Pulmonary artery endothelial cell (primary cell): ENCODE results near the gene UBALD2. TPM values are rescaled to one million over a fixed set of nuclear protein-coding genes. Genes with fewer than 3 reads are reported as not detected.
"Not testable (repeated sequence)": the region's sequence is repeated elsewhere in the genome, so short reads cannot be mapped to it uniquely, and the experiment has no call there.

Source experiments
- DNase-seq: peaks from one replicate; pipeline ENCODE4 v3.0.0-alpha.2; 2011; ENCODE audit warnings: low read depth, low spot score
- total RNA-seq: library from RNA; depleted of rRNA; stranded (reverse); fragments of >200 nt; gene quantifications from 2 replicates; pipeline ENCODE4 v1.2.3, GENCODE V29; 2014

UBALD2 gene
- total RNA-seq, 1 donor from 2014 or later: 14.2 TPM

GRCh38 chr17:76277300-76278267 lies 12.4 kb downstream of the UBALD2 start:
- DNase-seq: no peak

DNA sequence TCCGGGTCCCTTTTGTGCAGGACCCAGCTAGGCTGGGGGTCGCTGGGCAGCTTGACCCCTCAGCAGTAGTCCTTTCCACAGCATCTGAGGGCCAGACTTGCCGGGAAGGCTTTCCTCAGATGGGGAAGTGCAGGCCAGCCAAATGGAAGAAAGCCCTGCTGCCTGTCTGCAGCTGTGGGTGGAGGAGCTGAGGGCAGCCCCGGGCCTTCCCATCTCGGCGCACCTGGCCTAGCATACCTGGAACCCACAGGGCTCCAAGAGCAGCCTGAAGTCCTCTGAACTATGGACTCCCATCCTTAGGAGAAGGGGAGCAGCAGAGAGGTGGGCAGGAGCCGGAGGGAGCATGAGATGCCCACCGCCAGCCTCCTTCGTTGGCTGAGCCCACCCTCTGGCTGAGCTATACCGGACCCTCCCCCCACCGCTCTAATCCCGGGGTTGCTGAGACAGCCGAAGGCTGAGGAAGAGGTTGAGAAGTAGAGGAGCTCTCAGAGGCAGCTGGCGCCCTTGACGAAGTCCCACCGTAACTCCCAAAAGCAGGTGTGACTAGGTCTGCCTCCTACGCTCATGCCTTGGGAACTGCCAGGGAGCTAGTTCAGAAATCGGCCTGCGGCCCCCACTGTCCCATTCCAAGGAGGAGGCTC lies 13.2 kb downstream of the UBALD2 start:
- no peak for DNase-seq

DNA sequence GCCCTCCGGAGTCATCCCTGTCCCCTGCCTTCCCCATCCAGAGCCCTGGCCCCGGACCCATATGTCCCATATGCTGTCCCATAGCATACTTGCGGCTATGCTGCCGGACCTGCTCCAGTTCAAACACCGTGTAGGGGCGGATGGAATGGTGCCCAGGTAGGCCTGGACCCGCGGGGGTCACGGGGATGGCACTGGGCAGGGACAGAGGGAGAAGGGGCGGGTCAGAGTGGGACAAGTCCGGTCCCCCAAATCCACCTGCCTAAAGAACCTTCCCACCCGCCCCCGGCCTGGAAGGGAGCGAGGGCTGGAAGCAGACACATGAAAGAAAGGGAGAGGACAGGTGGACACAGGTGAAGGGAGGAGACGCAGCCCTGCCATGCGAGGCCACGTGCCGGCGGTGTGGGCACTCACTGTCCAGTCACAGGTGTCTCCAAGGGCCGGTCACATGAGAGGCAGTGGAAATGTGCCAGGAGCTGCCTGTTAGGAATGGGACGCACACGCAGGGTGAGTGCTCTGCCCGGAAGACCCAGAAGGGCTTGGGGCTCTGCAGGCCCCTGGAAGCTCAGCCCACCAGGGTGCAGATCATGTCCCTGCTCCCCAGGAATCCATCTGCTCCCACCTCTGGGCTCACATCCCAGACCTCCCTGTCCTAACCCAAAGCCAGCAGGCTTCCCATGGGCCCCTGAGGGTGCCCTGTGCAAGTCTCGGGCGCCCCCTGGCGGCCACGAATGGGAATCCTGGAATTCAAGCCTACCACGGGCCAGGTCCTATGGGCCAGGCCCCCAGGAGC lies 14.0 kb downstream of the UBALD2 start:
- DNase-seq: no peak

DNA sequence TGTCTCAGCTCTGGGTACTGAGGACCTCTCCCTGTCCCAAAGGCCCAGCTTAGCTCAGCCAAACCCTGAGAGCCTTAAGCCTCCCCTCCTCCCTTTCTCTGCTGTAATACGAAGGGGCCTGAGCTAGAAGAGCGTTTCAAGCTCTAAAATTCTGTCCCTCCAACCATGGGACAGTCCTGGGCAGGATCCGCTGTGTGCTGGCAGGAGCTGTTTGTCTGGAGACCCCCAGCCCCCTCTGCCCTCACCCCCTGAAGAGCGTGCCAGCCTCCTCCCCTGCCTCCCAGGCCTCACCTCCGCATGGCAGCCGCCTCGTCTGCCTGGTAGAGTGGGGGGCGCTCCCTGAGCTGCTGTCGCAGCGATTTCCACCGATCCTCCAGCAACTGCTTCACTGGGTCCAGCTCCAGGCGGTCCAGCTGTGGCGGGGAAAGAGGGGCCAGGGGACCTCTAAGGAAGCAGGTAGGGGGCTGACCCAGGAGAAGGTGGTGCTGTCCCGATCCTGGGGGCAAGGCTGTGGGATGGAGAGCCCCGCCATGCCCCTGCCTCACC lies 14.7 kb downstream of the UBALD2 start:
- DNase-seq: no peak

- DNase-seq: no peak
Observed at GRCh38 chr17:76280650-76281049, 15.5 kb downstream of the UBALD2 start.

DNA sequence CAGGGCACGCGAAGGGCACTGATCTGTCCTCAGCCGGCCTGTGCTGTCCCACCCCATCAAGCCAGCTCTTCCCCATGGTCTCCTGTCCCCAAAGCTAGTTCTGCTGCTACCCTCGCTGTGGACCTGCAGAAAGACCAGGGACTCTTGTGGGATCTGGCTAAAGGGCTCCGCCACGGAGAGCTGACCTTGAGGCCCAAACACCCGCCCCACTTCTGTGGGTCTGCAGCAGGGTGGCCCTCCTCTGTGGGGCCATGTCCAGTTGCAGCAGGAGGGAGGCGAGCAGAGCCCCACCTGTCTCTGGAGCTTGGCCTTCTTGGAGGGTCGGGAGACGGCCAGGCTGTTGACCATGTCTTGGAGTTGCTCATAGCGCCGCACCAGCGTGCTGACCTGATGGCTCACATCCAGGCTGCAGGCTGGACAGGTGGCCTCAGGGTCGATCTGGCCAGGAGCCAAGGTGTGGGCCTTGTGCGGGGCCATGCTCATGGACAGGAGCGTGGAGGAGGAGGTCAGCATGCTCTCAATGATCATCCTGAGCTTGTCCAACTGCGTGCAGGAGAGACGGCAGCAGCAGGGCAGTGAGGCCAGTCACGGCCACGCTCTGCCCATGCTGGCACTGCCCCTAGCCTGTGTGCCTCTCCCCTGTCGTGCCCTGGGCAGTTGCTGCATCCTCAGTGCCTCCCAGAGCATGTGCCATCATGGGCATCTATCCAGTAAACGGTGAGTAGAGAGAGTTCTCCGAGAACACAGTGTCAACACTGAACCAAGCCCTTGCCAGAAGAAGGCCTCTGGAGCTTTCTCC lies 16.6 kb downstream of the UBALD2 start:
- DNase-seq: no peak

- no peak for DNase-seq
Observed at GRCh38 chr17:76292567-76292966, 27.4 kb downstream of the UBALD2 start.

GRCh38 chr17:76293106-76293505 lies 28.0 kb downstream of the UBALD2 start:
- DNase-seq: no peak

DNA sequence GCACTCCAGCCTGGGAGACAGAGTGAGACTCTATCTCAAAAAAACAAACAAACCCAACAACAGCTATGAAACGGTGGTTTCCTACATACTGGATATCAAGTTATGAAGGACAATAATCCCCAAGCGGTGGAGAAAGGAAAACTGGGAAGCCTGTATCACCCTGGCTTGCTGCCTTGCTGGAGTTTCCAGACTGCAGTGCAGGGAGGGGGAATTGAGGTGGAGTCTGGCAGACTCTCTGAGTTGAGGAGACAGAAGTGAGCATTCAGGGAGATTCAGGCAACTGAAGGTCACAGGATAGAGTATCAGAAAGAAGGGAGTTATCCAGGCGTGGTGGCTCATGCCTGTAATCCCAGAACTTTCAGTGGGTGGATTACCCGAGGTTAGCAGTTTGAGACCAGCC lies 31.0 kb downstream of the UBALD2 start:
- no peak for DNase-seq

- DNase-seq: no peak
Observed at GRCh38 chr17:76296889-76297288, 31.7 kb downstream of the UBALD2 start.

GRCh38 chr17:76297436-76297835 lies 32.3 kb downstream of the UBALD2 start:
- no peak for DNase-seq

- DNase-seq: no peak
Observed at GRCh38 chr17:76304226-76305134, 39.3 kb downstream of the UBALD2 start.

DNA sequence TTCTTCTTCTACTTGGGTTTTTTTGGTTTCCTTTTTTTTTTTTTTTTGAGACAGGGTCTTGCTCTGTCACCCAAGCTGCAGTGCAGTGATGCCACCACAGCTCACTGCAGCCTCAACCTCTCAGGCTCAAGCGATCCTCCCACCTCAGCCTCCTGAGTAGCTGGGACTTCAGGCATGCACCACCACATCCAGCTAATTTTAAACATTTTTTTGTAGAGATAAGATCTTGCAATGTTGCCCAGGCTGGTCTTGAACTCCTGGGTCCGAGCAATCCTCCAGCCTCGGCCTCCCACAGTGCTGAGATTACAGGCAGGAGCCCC lies 39.9 kb downstream of the UBALD2 start:
- not testable (repeated sequence) for DNase-seq

GRCh38 chr17:76307299-76307965 lies 42.3 kb downstream of the UBALD2 start:
- no peak for DNase-seq

- no peak for DNase-seq
Observed at GRCh38 chr17:76307966-76308338, 42.8 kb downstream of the UBALD2 start, which contains the start of gene QRICH2. Gene QRICH2 (minus strand): TSS chr17:76308276. CDS start chr17:76307998, 278 bp downstream.

DNA sequence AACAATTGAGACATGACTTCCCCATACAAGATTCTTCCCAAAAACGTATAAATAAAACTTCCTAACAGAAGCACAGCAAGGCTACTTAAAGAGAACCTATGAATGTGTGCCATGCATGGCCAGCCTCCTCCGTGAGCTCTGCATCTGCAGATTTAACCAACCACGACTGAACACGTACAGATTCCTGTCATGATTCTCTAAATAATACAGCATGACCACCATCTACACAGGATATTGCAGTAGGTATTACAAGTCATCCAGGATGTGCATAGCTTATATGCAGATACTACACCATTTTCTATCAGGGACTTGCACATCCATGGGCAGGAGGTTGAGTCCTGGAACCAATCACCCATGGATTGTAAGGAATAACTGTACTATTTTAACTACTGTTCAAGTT lies 44.3 kb downstream of the UBALD2 start:
- DNase-seq: no peak

GRCh38 chr17:76312735-76313134 lies 47.6 kb downstream of the UBALD2 start:
- no peak for DNase-seq

DNA sequence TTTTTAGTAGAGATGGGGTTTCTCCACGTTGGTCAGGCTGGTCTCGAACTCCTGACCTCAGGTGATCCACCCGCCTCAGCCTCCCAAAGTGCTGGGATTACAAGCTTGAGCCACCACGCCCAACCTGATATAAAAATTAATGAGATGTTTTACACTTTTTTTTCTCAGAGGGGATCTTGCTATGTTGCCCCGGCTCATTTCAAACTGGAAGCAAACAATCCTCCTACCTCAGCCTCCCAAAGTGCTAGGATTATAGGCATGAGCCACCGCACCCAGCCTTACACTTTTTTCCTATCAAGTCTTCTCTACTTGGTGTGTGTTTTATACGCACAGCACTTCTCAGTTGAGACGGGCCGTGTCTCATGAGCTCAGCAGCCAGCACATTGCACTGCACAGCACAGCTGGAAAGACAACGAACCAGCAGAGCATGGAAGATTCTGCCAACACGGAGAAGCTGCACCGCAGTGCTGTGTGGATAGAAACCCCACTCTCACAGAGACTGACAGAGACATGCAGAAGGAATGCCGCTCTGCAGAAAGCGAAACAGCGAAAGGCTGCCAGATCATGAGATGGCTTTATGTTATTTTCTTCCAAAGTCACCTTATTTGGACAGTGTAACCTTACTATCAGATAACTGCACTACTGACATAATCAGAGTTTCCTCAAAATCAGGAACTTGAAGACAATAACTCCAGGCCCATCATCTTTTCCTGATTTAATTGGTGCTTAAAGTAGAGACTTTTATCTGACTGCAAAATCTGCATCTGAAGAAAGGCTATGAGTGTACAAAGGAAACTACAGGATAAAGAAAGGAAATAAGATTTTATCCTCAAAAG lies 49.5 kb downstream of the UBALD2 start:
- peak; percentile 83 for DNase-seq
